Posterior vena cava (tissue), 2 donors: Measurements from ENCODE around the gene MCOLN3. TPM values are rescaled to one million over a fixed set of nuclear protein-coding genes. Genes with fewer than 3 reads are reported as not detected.
A peak's percentile ranks its signal among the peaks of the same experiment; 100 is the strongest.
"Not testable (repeated sequence)": the region's sequence is repeated elsewhere in the genome, so short reads cannot be mapped to it uniquely, and the experiment has no call there.

Experiments used
- DNase-seq: peaks from one replicate; pipeline ENCODE4 v3.0.0-alpha.2; 2020; ENCODE audit warnings: low spot score
- intact Hi-C, 2 donors: fragments of 100-400 bp; cut with DNase I; formaldehyde crosslinking; loops; one replicate each; pipeline versions ENCODE4 v1.14.1 to v1.14.2; 2022 to 2023
- total RNA-seq, 2 donors: library from RNA; stranded (reverse); fragmentation: NEBNext Ultra II Directional; extraction: Animal tissue kit (Norgen Biotek cat#: 25700); gene quantifications; one replicate each; pipeline ENCODE4 v1.2.1, GENCODE V29; 2021
- donor health status: DM: yes; HTN: yes; CAD: no.
- donor health status: DM: yes; HTN: yes; CAD: no.

Gene MCOLN3
- total RNA-seq, 2 donors from 2014 or later: 0.38 to 0.46 TPM

DNA sequence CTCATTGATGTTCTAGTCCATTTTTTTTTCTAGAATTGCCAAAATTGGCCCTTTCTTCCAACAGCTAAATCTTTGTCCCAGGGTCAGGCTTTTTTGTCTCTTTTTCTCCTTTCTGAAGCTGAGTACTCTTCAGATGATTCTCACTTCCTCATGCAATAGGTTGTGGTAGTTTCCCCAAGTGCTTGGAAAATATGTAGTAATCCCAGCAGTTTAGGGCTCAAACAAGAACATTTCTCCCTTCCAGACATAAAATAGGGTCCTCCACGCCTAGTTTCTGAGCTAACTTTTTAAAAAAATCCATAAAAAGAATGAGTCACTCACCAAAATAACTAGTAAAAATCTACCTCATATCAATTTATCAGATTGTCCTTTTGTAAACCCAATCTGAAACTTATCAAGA lies 10.0 kb upstream of the MCOLN3 start:
- intact Hi-C loops: no loop called here

DNA sequence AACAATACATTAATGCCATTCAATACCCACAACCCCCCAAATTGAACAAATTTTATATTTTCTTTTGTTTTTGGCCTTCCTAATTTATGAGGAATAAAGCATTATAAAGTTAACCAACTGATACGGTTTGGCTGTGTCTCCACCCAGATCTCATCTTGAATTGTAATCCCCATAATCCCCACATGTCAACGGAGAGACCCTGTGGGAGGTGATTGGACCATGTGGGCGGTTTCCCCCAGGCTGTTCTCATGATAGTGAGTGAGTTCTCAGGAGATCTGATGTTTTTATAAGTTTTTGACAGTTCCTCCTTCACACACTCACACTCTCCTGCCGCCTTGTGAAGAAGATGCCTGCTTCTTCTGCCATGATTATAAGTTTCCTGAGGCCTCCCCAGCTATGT lies 6.4 kb upstream of the MCOLN3 start:
- intact Hi-C loops: no loop called here

More for the DNA sequence above, 10.0 kb upstream of the MCOLN3 start:
- no peak for DNase-seq

DNA sequence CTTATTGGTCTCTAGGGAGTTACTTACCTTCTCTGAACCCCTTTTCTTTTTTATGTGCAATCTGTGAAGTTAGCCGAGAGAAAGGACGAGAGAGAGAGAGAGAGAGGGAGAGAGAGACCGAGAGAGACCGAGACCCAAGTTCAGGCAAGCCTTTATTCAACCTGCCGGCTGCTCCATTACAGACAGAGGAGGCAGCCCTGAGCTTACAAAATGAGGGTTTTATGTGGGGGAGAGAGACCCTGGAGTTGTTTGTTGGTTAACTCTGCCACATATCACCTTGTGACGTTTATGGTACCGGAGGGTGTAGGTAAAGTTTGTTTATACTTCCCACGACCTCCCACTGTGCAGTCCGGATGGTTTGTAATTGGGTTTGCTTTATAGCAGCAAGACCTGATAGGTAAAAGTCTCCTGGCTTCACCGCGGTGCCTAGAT lies 1.5 kb upstream of the MCOLN3 start:
- DNase-seq: no peak
- intact Hi-C loops: no loop called here

More for the DNA sequence above, 6.4 kb upstream of the MCOLN3 start:
- DNase-seq: no peak

DNA sequence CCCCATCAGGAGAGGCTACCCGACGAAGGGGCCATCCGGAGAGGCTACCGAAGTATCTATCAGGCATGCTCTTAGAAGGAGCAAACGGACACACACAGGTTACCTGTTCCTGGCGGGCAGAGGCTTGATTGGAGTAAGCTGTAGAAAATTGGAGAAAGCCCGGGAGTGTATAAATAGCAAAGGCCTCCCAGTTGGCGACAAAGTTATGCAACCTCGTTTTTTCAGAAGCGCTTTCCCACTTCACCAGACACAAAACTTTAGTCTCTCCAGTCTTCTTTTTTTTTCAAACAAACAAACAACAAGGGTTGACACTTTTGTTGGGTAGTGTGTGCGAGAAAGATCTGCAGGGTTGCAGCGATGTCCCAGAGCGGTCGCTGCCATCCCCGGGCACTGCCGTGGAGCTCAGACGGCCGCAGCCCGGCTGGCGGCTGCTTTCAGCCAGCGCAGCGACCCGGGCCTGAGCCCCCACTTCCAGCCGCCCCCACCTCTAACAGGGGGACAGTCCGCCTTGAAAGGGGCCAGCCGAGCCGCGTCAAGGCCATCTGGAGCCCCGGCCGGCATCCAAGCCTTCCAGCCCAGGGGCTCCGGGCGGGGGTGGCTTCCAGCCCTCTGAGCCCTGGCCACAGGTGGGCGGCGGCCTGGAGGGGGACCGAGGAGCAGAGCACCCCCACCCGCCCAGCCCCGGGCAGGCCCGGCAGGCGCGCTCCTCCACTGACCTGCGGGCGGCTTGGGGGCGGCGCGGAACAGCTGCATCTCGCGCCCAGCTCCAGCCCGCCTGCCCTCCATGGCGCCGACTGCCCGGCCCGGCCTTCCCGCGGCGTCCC lies 616 bp downstream of the MCOLN3 start:
- DNase-seq: peak; percentile 74
- intact Hi-C loops: no loop called here

DNA sequence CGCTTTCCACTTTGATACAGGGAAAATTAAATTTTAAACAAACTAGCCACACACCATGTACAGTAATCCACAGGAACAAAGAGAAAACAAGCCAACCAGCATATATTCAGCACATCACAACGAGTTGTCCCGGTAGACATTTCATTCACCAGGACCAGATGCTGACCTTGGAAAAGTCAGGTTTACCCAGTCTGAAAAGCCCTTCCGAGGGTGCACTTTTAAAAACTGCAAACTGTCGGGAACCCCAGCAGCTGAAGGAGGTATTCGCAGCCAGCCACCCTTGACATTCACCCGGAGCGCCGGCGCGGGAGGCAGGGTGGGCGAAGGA lies 1.2 kb downstream of the MCOLN3 start:
- intact Hi-C loops: no loop called here
- DNase-seq: no peak

DNA sequence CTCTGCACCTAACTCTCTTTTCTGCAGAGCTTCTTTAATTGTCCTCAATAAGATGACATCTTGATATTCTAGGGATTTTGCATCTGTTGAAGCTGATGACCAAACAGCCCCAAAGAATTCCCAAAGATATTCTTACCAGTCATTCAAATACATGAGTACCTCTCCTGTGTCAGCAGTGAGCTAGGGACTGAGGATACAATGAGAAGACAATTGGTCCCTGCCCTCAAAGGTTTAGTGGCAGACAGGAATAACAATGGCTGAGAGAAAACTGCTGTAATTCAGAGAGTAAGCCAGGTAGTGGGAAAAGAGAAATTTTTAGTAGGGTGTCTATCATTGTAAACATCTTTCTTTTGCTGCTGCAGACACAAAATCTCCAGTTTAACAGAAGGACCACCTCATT lies 5.9 kb downstream of the MCOLN3 start:
- no peak for DNase-seq
- intact Hi-C loops: loop anchor here in 1 of 2 donors (5.0 kb wide), 1 partner anchor 760 kb away; no protein-coding TSS in a partner anchor

DNA sequence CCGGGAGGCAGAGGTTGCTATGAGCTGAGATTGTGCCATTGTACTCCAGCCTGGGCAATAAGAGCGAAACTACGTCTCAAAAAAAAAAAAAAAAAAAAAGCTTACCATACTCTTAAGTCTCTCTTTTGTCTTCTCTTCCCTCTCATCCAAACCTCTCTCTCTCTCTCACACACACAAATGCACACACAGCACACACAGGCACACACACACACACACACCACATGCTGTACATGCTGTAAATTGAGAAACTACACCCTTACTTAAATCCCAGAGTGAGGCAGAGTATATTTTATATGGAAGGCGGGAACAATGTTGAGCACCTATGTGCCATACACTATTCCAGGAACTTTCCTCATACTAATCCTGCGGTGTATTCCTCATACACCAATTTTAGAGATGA lies 6.5 kb downstream of the MCOLN3 start:
- intact Hi-C loops: loop anchor here in 1 of 2 donors (5.0 kb wide), 1 partner anchor 759 kb away; no protein-coding TSS in a partner anchor
- no peak for DNase-seq

DNA sequence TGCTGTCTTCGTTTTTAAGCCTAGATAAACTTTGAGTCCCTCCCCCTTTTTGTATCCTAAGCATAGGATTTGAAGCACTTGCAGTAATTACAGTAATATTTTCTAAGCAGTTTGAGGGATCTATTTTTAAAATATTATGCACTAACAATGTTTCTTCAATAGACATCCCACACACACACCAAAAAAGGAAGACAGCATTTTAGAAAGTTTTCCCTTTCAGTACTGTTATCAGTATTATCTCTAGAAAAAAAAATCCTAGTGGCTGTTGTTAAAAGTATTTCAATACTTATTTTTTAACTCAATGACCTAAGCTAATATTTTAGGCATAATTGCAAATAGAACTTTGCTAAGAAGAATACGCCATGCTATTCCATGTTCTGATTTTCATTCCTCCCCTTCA lies 15.1 kb downstream of the MCOLN3 start:
- intact Hi-C loops: no loop called here
- DNase-seq: no peak

DNA sequence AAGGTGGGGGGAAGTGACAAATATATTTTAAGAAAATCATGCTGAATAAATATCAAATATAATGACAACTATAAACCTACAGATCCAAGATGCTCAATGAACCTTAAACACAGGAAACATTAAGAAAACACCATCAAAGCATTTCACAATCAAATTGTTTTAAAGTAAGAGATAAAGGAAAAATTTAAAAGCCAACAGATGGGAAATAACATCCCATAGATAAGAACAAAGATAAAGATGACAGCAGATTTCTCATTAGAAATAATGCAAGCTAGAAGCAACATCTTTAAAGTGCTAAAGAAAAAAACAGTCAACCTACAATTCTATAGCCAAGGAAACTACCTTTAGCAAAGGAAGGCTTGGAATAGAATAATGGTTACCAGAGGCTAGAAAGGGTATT lies 17.8 kb downstream of the MCOLN3 start:
- intact Hi-C loops: no loop called here
- DNase-seq: no peak

DNA sequence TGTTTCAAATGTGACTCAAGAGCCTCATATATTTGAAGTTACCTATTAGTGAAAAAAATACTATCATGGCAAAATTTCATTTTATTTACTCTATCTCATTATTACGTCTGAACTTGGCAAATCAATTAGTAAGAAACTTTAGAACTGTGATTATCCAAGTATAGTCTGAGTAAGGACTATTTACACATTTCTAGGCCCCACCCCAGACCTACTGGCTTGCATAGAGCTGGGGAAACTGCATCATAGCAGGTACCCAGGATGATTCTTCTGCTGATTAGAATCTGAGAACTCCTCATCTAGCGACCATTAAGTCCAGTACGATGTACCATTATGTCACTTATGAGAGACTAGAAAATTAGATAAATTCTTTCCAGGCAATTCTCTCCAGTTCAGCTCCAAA lies 20.1 kb downstream of the MCOLN3 start:
- no peak for DNase-seq
- intact Hi-C loops: no loop called here

DNA sequence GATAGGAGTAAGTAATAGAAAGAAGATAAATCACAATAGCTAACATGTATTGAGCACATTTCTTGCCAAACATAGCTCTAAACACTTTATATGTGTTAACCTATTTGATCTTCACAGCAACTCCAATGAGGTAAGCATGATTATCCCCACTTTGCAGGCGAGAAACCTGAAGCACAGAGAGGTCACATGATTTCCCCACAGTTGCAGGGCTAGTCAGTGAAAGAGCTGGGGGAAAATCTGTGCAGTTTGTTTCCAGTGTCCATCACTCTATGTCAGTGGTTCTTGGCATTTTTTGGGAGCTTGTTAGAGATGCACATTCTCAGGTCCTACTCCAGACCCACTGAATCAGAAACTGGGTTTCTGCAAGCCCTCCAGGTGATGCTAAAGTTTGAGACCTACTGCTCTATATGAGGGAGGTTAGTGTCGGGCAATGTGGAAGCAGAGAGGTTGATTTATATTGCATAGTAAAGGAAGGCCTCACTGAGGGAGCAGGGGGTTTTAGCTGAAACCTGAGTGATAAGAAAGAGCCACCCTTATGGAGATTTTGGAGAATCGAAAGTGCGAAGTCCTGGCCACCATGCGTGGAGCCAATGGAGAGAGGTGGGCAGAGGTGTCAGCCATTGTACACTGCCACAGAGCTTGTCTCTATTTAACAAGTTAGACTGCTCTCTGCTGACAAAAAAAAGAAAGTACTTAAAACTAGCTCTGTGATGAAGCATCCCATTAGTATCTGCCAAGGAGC lies 20.9 kb downstream of the MCOLN3 start:
- intact Hi-C loops: no loop called here
- no peak for DNase-seq

DNA sequence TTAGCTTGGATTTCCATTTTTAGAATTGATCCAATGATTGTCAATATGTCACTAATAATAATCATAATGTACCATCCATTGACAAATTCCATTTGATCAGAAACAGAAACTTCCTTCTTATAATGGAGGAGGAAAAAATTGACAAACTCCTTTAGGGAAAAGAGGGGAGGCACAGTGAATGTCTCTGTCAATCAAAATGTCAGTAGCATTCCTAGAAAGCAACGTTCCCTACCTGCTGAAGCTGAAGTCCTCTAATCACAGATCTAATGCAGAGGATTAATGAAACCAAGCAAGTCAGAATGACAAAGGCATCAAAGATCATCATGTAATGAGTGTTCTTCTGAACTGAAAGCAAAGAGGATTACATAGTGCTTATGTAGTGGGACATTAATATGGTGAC lies 22.4 kb downstream of the MCOLN3 start:
- no peak for DNase-seq
- intact Hi-C loops: no loop called here

DNA sequence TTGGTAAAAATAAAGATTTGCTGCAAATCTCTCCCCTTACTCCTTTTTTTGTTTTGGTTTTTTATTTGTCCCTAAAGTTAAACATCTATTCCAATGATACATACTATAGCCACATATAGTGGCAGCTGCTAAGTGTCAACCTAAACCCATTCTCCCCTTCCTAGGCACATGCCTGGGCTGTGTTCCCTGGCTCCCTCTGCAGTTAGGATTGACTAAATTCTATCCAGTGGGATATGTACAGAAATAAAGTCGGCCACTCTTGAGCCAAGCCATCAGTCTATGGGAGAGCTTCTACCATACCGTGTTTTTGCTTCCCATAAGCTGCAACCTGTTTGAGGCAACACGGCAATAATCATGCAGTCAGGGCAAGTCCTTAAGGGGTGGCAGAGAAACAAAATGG lies 23.6 kb downstream of the MCOLN3 start:
- intact Hi-C loops: no loop called here
- DNase-seq: no peak

DNA sequence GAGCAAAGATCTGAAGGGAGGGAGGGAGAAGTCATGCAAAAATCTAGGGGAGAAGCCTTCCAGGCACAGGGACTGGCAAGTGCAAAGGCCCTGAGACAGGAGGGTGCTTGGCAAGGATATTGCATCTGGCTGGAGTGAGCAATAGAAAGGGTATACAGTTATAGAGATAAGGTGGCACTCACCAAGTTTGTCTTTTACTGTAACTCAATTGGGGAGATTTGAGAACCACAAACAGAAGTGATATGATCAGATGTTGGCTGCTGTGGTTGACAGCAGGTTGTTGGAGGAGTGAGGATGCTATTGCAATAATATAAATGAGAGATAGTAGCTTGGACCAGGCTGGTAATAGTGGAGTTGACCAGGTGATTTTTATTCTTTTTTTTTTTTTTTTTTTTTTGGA lies 25.6 kb downstream of the MCOLN3 start:
- no peak for DNase-seq
- intact Hi-C loops: no loop called here

DNA sequence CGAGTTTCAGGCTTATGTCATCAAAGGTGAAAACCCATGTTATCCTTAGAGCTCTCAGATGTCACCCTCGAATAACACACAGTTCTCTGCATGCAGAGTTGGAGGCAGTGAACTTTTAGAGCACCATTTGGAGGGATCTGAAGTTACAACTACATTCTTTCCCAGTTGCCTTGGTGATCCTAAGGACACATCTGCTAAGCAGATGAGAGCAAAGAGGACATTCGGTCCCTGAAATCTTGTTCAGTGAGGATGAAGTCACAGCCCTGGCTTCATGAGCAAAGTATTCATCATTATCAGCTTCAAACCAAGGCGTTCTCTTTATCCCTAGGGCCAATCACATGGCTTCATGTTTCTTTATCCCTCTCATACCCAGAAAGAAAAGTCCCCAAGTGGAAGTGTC lies 28.3 kb downstream of the MCOLN3 start:
- intact Hi-C loops: no loop called here
- DNase-seq: no peak

DNA sequence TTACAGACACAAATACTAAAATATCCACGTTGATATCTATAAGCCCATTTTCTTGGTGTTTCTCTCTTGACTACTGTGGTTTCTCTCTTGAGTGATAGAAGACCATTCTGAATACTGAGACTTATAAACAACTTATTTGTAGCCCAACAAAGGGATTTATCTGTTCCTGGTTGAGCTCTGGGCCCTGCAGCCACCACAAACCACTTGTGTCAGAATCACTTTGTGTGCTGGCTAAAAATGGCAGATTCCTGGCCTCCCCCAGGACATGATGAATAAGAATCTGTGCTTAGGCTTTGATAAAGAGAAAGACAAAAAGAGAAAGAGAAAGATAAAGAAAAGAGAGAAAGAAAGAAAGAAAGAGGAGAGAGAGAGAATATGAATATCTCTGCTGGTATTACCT lies 32.5 kb downstream of the MCOLN3 start:
- no peak for DNase-seq
- intact Hi-C loops: no loop called here

DNA sequence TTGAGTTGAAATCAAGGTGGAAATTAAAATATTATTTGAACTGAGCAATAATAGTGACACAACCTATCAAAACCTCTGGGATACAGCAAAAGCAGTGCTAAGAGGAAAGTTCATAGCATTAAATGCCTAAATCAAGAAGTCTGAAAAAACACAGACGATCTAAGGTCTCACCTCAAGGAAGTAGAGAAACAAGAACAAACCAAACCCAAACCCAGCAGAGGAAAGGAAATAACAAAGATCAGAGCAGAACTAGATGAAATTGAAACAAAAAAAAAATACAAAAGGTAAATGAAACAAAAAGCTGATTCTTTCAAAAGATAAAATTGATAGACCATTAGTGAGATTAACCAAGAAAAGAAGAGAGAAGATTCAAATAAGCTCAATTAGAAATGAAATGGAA lies 42.7 kb downstream of the MCOLN3 start:
- DNase-seq, intact Hi-C loops: not testable (repeated sequence)

DNA sequence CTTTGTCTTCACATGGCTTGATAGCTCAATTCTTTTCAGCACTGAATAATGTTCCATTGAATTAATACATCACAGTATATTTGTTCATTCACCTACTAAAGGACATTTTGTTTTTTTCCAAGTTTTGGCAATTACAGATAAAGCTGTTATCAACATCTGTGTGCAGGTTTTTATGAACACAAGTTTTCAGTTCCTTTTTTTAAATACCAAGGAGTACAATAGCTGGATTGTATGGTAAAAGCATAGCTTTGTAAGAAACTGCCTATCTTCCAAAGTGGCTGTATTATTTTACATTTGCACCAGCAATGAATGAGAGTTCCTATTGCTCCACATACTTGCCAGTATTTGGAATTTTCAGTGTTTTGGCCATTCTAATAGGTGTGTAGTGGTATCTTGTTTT lies 46.6 kb downstream of the MCOLN3 start:
- DNase-seq: no peak
- intact Hi-C loops: no loop called here

DNA sequence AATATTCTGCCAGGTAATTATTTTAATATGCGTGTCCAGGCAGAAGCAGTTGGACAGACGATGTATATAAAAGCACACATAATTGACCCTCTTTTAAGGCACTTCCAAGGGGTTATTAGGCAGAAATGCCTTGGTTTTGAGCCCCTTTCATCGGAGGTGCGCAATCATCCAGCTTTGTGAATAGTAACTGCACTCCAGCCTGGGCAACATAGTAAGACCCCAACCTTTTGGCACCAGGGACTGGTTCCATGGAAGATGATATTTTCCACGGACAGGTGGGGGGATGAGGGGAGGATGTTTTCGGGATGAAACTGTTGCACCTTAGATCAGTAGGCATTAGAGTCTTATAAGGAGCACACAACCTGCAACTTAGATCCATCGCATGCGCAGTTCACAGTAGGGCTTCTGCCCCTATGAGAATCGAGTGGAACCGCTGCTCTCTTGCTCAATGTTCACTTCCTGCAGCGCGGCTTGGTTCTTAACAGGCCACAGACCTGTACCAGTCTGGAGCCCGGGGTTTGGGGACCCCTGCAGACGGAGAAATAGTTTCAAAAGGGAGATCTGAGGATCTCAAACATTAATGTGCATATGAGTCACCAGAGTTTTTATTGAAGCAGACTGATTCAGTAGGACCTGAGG lies 49.5 kb downstream of the MCOLN3 start:
- intact Hi-C loops: no loop called here
- no peak for DNase-seq
